ENCODE results near the gene FRY. TPM values are rescaled to one million over a fixed set of nuclear protein-coding genes. Genes with fewer than 3 reads are reported as not detected.
A peak's percentile ranks its signal among the peaks of the same experiment; 100 is the strongest.

FRY gene
- polyA plus RNA-seq, 3 donors: 48.8 to 60.4 (median 57.5) TPM

DNA sequence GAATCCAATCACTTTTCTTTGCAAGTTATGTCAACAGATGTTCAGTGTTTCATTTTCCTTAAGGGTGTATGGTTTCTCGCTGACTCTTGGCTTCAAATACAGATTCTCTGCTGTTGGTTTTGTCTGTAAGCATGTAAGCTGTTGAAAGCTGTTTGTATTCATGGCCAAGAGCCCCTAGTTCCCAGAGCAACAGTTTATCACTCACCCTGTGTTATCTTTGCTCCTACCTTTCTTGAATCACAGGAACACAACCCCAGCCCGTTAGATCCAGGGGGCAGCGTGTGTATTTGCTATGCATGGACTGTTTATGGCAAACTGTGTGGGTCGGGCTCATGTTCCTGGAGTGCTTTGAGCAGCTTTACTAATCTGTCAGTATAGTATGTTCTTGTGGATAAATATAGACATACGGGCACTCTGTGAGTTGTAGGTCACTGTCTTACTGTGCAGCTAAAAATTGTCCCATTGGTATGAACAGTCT lies 28.9 kb downstream of the FRY start:
- DNase-seq (ENCODE audit: extremely low read depth in 1 of 11, low read depth in 9 of 11, low spot score in 4 of 11): no peak

DNA sequence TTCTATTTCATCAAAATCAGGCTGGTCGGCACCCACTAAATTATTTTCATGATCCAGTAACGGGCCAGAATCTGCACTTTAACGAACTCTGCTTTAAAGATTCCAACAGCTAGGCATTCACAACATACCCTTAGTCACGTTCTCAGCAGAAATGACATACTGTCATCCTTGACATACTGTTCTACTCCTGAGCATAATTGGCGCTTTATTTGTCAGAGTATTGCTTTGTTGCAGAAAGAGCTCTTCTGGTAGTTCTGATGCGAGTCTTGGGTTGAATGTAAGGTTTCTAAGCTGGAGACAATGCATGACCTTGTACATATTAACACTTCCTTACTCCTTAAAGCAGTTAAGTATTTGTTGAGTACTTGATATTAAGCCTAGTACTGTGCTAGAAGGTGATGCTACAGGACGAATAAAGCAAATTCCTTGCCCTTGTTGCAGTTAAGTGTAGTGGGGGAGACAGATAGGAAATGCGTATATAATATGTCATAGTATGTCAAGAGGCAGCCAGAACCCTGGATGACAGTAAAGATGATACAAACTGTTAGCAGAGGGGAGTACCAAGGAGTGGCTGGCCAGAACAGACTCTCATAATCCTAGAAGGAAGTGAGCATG lies 32.2 kb downstream of the FRY start:
- no peak for DNase-seq (ENCODE audit: extremely low read depth in 1 of 11, low read depth in 9 of 11, low spot score in 4 of 11)

DNA sequence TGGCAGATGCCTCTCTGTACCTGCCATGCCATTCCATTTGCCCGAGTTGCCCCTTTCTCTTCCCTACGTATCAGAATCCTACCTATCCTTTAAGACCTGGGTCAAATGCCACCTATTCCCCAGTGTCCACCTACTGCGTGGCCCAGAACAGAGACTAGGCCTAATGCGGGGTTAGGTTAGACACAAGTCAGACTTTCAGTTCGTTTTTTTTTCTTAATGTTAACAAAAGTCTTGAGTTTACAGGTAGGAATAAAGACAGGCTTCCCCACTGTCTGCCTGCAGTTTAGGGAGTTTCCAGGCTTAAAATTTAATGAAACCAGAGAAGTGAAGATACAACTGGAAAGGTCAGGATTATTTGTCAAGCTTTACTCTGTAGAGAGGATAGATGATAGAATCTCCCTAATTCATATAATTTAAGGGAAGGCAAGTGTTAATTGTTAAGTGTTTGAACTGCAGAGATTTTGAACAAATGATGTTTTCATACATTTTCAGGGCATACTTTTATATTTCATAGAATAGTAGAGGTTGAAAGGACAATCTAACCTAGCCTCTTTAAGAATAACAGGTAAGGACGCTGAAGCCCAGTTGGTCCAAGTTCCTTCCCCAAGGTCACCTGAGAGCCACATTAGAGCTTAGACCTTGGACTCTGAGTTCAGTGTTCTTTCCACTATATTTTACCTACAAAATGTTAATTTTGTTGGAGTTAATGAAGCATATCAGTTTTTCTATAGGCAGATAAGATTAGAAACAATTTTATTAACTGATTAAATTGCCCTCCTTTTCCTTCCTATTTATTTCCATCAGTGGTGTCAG lies 35.8 kb downstream of the FRY start:
- no peak for DNase-seq (ENCODE audit: extremely low read depth in 1 of 11, low read depth in 9 of 11, low spot score in 4 of 11)

DNA sequence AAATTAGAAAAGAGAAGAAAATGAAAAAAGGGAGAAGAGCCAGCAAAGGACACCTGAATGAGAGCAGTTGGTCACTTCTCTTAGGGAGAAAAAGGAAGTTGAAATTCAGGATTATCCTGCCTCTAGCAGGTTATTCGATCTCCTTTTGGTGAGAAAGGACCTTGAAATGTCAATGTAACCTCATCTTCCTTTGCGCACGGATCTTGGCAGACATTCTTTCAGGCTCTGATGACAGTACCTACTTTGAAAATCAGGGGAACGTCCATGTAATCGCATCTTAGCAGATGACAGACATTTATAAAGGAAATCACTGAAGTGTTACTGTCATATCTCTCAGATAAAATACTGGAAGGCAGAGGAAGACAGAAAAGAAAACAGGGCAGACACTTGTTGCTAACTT lies 36.7 kb downstream of the FRY start:
- no peak for DNase-seq (ENCODE audit: extremely low read depth in 1 of 11, low read depth in 9 of 11, low spot score in 4 of 11)

DNA sequence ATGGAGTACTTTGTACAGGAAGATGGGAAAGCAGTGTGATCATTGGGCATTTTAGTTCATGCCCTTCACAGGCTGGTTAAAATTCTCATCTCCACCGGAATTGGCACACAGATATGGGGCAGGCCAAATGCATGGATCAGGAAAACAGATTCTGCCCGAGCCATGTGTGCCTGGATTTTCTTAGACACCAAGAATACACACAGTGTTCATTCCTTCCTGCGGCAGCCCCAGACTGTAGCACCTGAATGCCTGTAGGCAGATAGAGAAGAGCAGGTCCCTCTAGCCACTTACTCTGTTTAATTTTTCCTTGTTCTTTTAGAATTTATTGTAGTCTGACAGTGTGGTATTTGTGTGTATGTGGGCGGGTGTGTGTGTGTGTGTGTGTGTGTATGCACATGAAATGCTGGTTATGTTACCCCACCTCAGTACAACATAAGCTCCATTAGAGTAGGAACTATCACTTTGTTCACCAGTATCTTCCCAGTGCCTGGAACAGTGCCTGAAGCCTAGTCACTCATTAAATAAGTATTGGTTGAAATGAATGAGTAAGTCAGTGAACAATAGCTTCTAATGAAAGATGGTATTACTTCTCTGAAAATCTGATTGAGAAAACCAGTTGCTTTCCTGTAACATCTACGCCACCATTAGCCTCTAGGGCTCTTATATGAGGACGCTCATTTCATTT lies 41.7 kb downstream of the FRY start:
- no peak for DNase-seq (ENCODE audit: extremely low read depth in 1 of 11, low read depth in 9 of 11, low spot score in 4 of 11)

DNA sequence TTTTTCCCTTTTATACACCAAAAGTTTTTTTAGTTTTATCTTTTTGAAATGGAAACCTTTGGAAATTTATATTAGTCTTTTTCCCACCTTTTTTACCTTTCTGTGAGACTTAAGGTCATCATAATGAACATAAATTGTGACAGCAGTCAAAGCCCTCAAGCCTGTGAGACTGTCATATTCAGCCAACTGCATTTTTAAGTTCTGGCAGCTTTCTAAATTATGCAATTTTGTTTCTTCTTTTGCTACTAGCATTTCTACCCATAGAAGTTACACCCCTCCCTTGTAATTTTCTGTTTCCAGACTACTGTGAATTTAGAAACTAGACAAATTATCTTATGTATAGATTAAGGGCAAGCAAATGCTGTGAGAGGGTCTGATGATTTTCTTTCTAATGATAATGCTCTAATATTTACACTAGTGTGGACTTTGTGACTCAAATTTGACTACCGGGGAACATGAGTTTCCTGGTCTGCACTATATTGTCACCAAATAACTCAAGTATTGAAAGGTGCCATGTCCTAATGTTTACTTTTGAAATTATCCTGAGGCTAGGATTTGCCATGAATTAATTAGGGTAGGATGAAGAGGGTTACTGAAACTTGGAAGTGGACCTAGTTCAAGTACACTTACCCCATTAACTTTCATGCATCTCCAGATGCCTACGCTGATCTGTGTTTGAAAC lies 43.7 kb downstream of the FRY start:
- no peak for DNase-seq (ENCODE audit: extremely low read depth in 1 of 11, low read depth in 9 of 11, low spot score in 4 of 11)

DNA sequence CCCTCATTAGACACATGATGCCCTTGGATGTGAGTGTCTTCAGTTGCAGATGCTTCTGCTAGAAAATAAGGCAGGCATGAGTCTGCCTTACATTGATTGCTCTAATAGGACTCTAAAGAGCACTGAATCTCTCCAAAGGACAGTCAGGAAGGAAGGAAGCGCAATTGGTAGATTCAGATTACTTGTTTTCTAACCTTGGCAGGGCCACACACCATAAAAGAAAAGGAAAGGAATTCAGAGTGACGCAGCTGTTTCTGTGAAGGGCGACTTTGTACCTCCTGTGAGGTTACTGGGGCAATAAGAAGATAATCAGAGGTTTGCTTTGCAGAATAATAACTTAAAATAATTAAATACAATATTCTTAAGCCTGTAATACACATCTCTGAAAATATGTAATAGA lies 48.0 kb downstream of the FRY start:
- no peak for DNase-seq (ENCODE audit: extremely low read depth in 1 of 11, low read depth in 9 of 11, low spot score in 4 of 11)

DNA sequence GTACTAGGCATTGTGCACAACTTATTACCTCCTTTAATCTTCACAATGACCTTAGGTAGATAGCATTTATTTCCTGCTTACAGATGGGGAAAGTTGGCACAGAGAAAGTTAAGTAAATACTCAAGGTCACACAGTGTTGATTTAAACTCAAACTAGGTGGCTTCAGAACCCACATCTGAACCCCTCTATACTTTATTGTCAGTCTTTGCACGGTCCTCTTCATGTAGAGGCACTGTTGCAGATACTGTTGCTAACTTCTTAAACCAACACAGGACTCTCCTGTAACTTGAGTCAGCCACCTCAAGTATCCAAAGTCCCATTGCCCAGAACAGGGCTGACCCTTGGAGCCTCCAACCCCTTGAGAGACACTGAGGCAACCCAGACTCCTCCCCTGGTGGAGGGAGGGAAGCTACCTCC lies 48.8 kb downstream of the FRY start:
- no peak for DNase-seq (ENCODE audit: extremely low read depth in 1 of 11, low read depth in 9 of 11, low spot score in 4 of 11)

DNA sequence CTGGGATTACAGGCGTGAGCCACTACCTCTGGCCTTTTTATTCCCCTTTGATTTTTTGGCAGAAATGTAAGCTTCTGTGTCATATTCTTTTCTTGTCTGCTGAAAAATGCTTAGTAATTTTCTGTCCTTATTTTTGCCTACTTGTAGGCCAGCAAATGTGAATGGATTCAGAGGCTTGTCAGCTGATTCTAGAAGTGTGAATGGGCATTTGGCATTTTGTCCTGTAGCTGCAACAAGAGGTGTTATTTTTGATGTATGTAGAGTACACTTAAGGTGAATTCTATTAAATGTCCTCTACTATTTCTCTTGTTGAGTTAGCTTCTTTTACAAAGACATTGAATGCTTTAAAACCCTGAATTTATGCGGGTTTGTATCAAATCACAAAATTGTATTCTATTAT lies 50.0 kb downstream of the FRY start:
- DNase-seq (ENCODE audit: extremely low read depth in 1 of 11, low read depth in 9 of 11, low spot score in 4 of 11): no peak

DNA sequence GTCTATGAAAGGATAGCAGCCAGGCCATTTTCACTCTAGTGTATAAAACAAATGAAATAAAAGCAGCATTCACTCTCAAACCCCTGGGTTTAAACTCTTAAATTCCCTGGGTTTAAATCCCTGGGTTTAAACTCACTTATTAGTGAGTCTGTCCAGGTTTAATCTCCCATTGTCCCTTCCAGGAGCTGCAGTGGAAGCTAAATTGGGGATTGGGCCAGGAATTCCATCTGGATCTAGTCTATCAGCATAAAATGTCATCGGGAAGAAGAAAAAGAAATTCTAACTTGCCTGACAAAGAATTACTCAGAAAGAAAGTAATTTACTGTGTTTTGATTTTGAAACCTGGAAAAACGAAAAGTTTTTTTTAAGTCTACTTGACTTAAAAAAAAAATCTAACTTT lies 54.8 kb downstream of the FRY start:
- peak in 1 of 11 donors; percentile 18 for DNase-seq (ENCODE audit: extremely low read depth in 1 of 11, low read depth in 9 of 11, low spot score in 4 of 11)

DNA sequence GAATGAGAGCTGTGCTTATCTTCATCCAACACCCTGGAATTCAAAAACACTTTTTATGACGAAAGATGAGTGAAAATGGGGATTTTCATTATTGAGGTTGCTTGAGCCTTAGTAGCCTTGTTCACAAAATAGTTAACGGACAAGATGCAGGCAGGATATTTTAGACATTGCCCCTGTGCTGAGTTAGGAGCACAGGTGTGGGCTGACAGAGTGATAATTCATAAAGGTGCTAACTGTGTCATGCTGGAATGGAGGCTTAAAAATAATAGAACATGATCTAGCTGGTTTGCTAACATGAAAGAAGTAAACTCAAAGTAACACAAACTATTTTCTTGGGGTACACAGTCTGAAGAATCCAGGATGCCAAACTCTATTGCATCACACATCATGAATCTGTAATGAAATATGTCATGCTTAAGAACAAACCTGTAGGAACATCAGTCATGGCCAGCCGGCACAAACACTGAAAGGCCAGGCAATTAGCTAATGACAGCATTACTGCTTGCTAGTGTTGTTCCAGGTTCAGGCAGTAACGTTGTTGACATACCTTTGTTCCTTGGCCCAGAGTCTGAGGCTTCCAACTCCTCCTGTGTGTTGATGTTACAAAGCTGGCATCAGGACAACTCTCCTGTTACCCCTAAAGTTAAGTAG lies 55.3 kb downstream of the FRY start:
- DNase-seq (ENCODE audit: extremely low read depth in 1 of 11, low read depth in 9 of 11, low spot score in 4 of 11): peak in 1 of 11 donors; percentile 3

DNA sequence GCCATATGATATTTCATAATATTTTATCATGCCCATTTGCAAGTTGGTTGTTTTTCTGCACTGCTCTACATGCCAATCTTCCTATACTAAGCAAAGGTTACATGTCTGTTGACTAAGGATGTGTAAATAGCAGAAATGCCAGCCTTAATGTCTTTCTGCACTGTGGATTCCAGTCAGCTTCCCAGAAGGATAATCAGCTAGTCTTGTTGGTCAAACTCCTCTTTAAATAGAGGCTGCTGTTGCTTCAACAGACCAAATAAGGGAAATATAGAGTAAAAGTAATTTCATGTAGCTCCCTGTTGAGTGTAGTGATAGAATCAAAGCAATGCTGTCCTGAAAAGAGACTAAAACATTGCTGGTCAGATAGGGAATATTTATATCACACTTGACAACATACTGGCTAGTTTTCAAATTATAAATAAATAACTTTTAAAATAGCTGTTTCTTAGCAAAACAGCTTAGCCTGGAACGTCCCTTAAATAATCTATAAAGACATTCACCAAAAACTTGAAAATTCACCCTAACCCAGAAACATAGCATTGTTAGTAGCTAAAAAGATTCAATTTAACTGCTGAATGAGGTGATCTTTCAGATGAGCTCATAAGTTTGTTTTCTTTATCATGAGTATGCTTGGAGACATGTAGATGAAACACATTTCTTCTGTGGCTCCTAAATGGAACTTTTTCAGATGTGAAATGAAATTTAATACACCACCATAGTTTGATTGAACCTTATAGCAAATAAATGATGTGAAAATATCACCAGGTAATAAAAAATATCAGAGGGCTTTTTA lies 56.6 kb downstream of the FRY start:
- no peak for DNase-seq (ENCODE audit: extremely low read depth in 1 of 11, low read depth in 9 of 11, low spot score in 4 of 11)

DNA sequence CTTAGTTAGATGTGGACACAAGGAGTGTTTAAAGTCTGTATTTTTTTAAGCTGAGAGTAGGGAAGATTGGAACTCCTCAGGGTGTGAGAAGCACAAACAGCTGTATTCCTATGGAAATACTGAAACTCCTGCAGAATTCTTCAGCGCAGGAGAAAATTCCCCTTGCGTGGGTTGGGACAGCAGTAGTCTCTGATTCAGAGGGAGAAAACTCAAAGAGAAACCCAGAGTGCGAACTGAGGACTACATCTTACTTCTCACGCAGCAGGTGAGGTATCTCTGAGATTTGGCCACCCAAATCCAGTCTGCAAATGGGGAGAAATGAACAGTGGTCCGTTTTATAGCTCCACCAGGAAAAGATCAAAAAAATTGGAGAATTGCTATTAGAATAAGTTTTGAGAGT lies 60.9 kb downstream of the FRY start:
- DNase-seq (ENCODE audit: extremely low read depth in 1 of 11, low read depth in 9 of 11, low spot score in 4 of 11): no peak

DNA sequence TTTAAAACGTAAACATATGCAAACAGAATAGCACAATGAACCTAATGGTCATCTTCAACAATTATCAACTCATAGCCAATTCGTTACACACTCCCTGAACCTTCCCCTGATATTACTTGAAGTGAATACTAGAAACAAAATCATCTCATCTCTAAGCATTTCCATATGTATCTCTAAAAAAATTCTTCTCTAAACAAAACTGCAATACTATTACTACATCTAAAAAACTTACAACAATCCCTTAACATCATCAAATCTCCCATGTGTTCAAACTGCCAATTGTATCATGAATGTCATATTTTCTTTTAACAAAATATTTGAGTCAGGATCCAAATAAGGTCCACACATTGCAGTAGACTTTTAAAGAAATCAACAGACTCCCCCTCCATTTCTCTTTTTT lies 61.4 kb downstream of the FRY start:
- no peak for DNase-seq (ENCODE audit: extremely low read depth in 1 of 11, low read depth in 9 of 11, low spot score in 4 of 11)

DNA sequence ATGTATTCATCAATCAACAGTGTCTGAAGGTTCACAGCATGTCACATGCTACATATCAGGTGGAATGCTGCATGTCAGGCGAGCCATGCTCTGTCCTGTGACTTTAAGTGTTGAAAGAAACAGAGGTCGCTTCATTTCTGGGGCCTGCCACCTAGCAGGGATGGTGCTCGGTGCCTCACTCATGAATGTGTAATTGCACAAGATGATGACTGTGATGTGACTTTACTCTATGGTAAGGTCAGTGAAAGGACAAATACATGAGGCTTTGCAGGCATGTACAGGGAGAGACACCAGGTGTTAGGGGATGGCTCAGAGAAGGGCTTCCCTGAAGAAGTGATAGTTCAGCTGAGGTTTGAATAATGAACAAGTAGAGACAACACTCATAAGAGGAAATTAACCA lies 66.7 kb downstream of the FRY start:
- DNase-seq (ENCODE audit: extremely low read depth in 1 of 11, low read depth in 9 of 11, low spot score in 4 of 11): no peak

DNA sequence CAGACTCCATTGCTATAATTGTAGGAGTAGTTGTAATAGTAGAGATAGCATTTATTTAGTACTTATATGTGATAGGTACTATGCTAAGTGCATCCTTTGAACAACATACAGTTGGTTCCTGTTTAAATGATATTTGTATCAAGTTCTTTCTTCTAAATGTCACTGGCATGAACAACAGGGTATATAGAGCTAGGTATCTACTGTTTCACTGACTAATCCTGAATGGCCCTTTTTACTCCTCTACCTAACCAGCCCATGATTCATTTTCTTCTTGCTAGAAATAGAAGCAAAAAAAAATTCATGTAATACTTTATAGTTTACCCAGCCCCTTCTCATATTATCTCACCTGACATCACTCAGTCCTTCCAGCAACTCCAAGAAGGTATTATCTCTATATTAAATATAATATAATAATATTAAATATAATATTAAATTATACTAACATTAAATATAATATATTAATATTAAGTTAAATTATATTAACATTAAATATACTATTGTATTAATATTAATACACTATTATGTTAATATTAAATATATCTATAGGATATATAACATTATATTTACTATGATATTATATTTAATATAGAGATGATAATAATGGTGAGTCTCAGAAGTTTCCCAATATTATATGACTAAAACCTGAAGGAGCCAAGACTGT lies 74.2 kb downstream of the FRY start:
- no peak for DNase-seq (ENCODE audit: extremely low read depth in 1 of 11, low read depth in 9 of 11, low spot score in 4 of 11)

DNA sequence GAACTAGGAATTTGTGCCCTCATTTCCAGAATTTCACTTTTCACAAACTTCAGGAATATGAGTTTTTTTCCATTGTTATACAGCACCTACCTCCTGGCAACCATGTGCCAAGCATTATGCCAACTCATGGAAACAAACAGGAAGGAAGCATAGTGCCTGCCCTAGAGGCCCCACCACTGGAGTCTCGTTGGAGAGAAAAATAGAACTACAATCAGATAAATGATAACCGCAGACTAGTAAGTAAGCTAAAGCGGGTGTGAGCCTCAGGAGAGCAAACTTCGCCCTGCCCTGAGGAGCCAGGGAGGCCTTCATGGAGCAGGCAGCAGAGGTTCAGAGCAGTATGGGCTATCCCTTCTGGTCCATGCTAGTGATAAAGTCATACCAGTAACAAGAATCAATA lies 75.9 kb downstream of the FRY start:
- DNase-seq (ENCODE audit: extremely low read depth in 1 of 11, low read depth in 9 of 11, low spot score in 4 of 11): no peak

DNA sequence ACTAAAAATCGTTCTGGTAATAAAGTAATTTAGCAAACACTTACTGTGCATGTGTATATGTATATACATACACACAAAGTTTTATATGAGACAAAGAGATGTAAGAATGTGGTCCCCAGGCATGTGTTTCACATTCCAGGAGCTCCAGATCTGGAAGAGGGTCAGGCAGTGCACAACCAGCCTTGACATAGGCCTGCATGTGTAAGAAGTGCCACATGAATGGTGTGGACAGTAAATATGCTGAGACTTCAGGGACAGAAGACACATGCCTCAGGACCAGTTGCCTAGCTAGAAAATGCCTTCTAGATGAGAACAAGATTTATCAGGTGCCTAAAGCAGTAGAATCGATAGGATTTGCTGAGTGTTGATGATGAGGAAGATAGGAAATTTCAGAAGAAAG lies 76.4 kb downstream of the FRY start:
- no peak for DNase-seq (ENCODE audit: extremely low read depth in 1 of 11, low read depth in 9 of 11, low spot score in 4 of 11)
